DND-41 (cell line): ENCODE data around the gene KCNB1.

Experiments
- CTCF ChIP-seq: IDR thresholded peaks from 2 replicates; pipeline ENCODE4 v1.5.1; 2012; ENCODE audit warnings: borderline replicate concordance, low read length, moderate library complexity, mild to moderate bottlenecking; ENCODE audit not compliant: poor library complexity, severe bottlenecking; ENCODE audit errors: extremely low read depth
- EZH2 ChIP-seq: IDR thresholded peaks from 3 replicates; pipeline ENCODE4 v1.6.1; 2012; ENCODE audit warnings: borderline replicate concordance, low read depth, mild to moderate bottlenecking, moderate library complexity, low read length, inconsistent platforms; ENCODE audit not compliant: severe bottlenecking

- TF ChIP-seq EZH2 (no peak), CTCF (no peak)
Observed at GRCh38 chr20:49352751-49353150, 129.7 kb downstream of the KCNB1 start.
